IMR-90 (cell line): ENCODE results near the gene ST8SIA6. TPM values are rescaled to one million over a fixed set of nuclear protein-coding genes. Genes with fewer than 3 reads are reported as not detected.

Experiments
- ATAC-seq: fragments of 200-7000 bp; cut with Tn5 transposase; 2 replicates; pipeline ENCODE4 v1.9.1; 2020; ENCODE audit warnings: low read depth, mild to moderate bottlenecking, moderate library complexity
- BruUV-seq: library from RNA; stranded (reverse); fragments of 400-500 nt; replicated peaks from 2 replicates; lab custom pipeline; 2021; lab: Mats Ljungman, UMichigan
- CTCF ChIA-PET: fragments of 300-600 bp; formaldehyde crosslinking; extraction: SDS; loops from one replicate; lab custom pipeline; 2021; ENCODE audit warnings: antibody characterized with exemption; lab: Yijun Ruan, JAX
- POLR2A ChIA-PET: fragments of 300-600 bp; sonication (Branson Sonifier 250); formaldehyde crosslinking; loops from one replicate; lab custom pipeline; 2022; ENCODE audit warnings: antibody characterized with exemption; ENCODE audit not compliant: unreplicated experiment; lab: Charles Lee
- DNase-seq: peaks from one replicate; pipeline ENCODE4 v3.0.0; 2013
- H2AFZ ChIP-seq: replicated peaks from 2 replicates; pipeline ENCODE3; 2013; ENCODE audit warnings: low read length, mild to moderate bottlenecking; ENCODE audit not compliant: poor library complexity
- H2AK5ac ChIP-seq: 2 replicates; pipeline ENCODE4 v1.6.1; 2013; ENCODE audit warnings: low read depth, low read length, inconsistent platforms
- H2AK9ac ChIP-seq: replicated peaks from 2 replicates; pipeline ENCODE3; 2013; ENCODE audit warnings: mild to moderate bottlenecking, low read depth, low read length, moderate library complexity; ENCODE audit not compliant: poor library complexity
- H2BK120ac ChIP-seq: 2 replicates; pipeline ENCODE4 v1.6.1; 2013; ENCODE audit warnings: low read depth, low read length, inconsistent platforms
- H2BK15ac ChIP-seq: 3 replicates; pipeline ENCODE4 v1.6.1; 2013; ENCODE audit warnings: low read depth, low read length, inconsistent platforms
- H2BK20ac ChIP-seq: 2 replicates; pipeline ENCODE4 v1.6.1; 2013; ENCODE audit warnings: low read depth, mild to moderate bottlenecking, inconsistent platforms, low read length, moderate library complexity
- H2BK5ac ChIP-seq: 2 replicates; pipeline ENCODE4 v1.6.1; 2013; ENCODE audit warnings: mild to moderate bottlenecking, low read depth, low read length, inconsistent platforms; ENCODE audit not compliant: poor library complexity, severe bottlenecking
- H3K14ac ChIP-seq: replicated peaks from 2 replicates; pipeline ENCODE4 v1.6.1; 2013; ENCODE audit warnings: low read depth, low read length, inconsistent platforms
- H3K18ac ChIP-seq: 2 replicates; pipeline ENCODE4 v1.6.1; 2013; ENCODE audit warnings: low read depth, low read length, control low read depth
- H3K23ac ChIP-seq: 2 replicates; pipeline ENCODE4 v1.6.1; 2013; ENCODE audit warnings: low read depth, low read length, inconsistent platforms
- H3K27ac ChIP-seq: 2 replicates; pipeline ENCODE4 v1.5.1; 2013; ENCODE audit warnings: mild to moderate bottlenecking, control low read depth, low read length; ENCODE audit not compliant: insufficient read depth
- H3K27me3 ChIP-seq: 2 replicates; pipeline ENCODE4 v1.6.1; 2013; ENCODE audit warnings: low read length; ENCODE audit not compliant: control insufficient read depth, insufficient read depth
- H3K36me3 ChIP-seq: 2 replicates; pipeline ENCODE4 v1.6.1; 2013; ENCODE audit warnings: low read length, mixed read lengths; ENCODE audit not compliant: control insufficient read depth, insufficient read depth
- H3K4ac ChIP-seq: 2 replicates; pipeline ENCODE4 v1.6.1; 2013; ENCODE audit warnings: low read depth, low read length, inconsistent platforms
- H3K4me1 ChIP-seq: 2 replicates; pipeline ENCODE4 v1.6.1; 2013; ENCODE audit warnings: low read length, mixed read lengths; ENCODE audit not compliant: control insufficient read depth, insufficient read depth
- H3K4me2 ChIP-seq: 2 replicates; pipeline ENCODE4 v1.6.1; 2013; ENCODE audit warnings: low read depth, mild to moderate bottlenecking, control low read depth, low read length, moderate library complexity
- H3K4me3 ChIP-seq: 2 replicates; pipeline ENCODE4 v1.5.1; 2013; ENCODE audit warnings: low read depth, mild to moderate bottlenecking, control low read depth, low read length, moderate library complexity; ENCODE audit not compliant: insufficient read depth
- H3K56ac ChIP-seq: 2 replicates; pipeline ENCODE4 v1.6.1; 2013; ENCODE audit warnings: low read length, inconsistent platforms; ENCODE audit not compliant: insufficient read depth; ENCODE audit errors: extremely low read depth
- H3K79me1 ChIP-seq, 2 experiments: 2 replicates each; pipeline ENCODE4 v1.6.1; 2013; ENCODE audit warnings: low read length in 2 of 2, inconsistent platforms in 1 of 2, low read depth in 1 of 2
- H3K9ac ChIP-seq: 2 replicates; pipeline ENCODE4 v1.6.1; 2013; ENCODE audit warnings: low read depth, low read length, control low read depth
- H3K9me1 ChIP-seq: 2 replicates; pipeline ENCODE4 v1.6.1; 2013; ENCODE audit warnings: low read length, inconsistent platforms; ENCODE audit not compliant: insufficient read depth
- H3K9me3 ChIP-seq: 2 replicates; pipeline ENCODE4 v1.6.1; 2013; ENCODE audit warnings: low read length; ENCODE audit not compliant: control insufficient read depth, insufficient read depth
- H4K20me1 ChIP-seq: 2 replicates; pipeline ENCODE4 v1.6.1; 2013; ENCODE audit warnings: low read length, inconsistent platforms; ENCODE audit not compliant: insufficient read depth
- H4K5ac ChIP-seq: 2 replicates; pipeline ENCODE4 v1.6.1; 2013; ENCODE audit warnings: mild to moderate bottlenecking, low read depth, low read length, control low read depth
- H4K8ac ChIP-seq, 2 experiments: 2 replicates each; pipeline ENCODE4 v1.6.1; 2013; ENCODE audit warnings: low read depth in 2 of 2, low read length in 2 of 2, control low read depth in 1 of 2, inconsistent platforms in 1 of 2
- H4K91ac ChIP-seq: 2 replicates; pipeline ENCODE4 v1.6.1; 2013; ENCODE audit warnings: low read depth, low read length, inconsistent platforms; ENCODE audit not compliant: insufficient read depth
- CEBPB ChIP-seq: IDR thresholded peaks from 2 replicates; pipeline ENCODE4 v1.6.1; 2012; ENCODE audit warnings: low read depth, low read length, improper control_type of control experiment
- CHD1 ChIP-seq: IDR thresholded peaks from 2 replicates; pipeline ENCODE4 v1.6.1; 2012; ENCODE audit warnings: low read depth, low read length, improper control_type of control experiment
- FOS ChIP-seq: fragments of 150-350 bp; IDR thresholded peaks from 2 replicates; pipeline ENCODE4 v1.6.1; 2016; ENCODE audit warnings: low read depth, low read length
- MAFK ChIP-seq: IDR thresholded peaks from 2 replicates; pipeline ENCODE4 v1.6.1; 2012; ENCODE audit warnings: low read depth, low read length, improper control_type of control experiment
- MXI1 ChIP-seq: IDR thresholded peaks from 2 replicates; pipeline ENCODE4 v1.6.1; 2012; ENCODE audit warnings: low read depth, mild to moderate bottlenecking, low read length, moderate library complexity, borderline replicate concordance
- RAD21 ChIP-seq: IDR thresholded peaks from 2 replicates; pipeline ENCODE4 v1.6.1; 2012; ENCODE audit warnings: low read length, improper control_type of control experiment
- USF2 ChIP-seq: fragments of 150-350 bp; IDR thresholded peaks from 2 replicates; pipeline ENCODE4 v1.6.1; 2017; ENCODE audit warnings: mild to moderate bottlenecking, antibody characterized with exemption, low read length, low read depth
- WGBS, 2 experiments: methylation state at CpG; one replicate each; pipeline versions ENCODE4 v1.1.5 to v1.1.7; 2013; ENCODE audit warnings: missing lambda C conversion rate in 2 of 2; ENCODE audit not compliant: insufficient read length in 1 of 2; ENCODE audit errors: extremely low coverage in 2 of 2; 5-methylcytosine and 5-hydroxymethylcytosine counted together
- dilution Hi-C: fragments of 300-500 bp; cut with HindIII; formaldehyde crosslinking; loops from one replicate; pipeline ENCODE4 v1.14.3; 2018; ENCODE audit warnings: low sequenced_read_pairs; ENCODE audit not compliant: unreplicated experiment
- in situ Hi-C: fragments of 300-500 bp; cut with MboI; formaldehyde crosslinking; loops from 3 replicates; pipeline ENCODE4 v1.14.3; 2019; ENCODE audit warnings: low sequenced_read_pairs, inconsistent platforms, mixed read lengths
- intact Hi-C: fragments of 100-400 bp; cut with micrococcal nuclease; formaldehyde crosslinking; loops from 2 replicates; pipeline ENCODE4 v1.10.0; 2022
- polyA plus RNA-seq, 3 experiments: library from polyadenylated mRNA; depleted of rRNA; stranded (reverse); fragments of >200 nt; gene quantifications; 2 replicates each; pipeline ENCODE4 v1.2.3, GENCODE V29; 2012; ENCODE audit warnings: low replicate concordance in 1 of 3
- total RNA-seq: library from RNA; depleted of rRNA; stranded (reverse); fragments of >200 nt; gene quantifications from 2 replicates; pipeline ENCODE4 v1.2.3, GENCODE V29; 2012
- TF ChIP-seq, protein P1 (sequence below): conservative IDR thresholded peaks from 2 replicates; pipeline ENCODE4 v1.5.1; 2012; ENCODE audit warnings: mild to moderate bottlenecking, low read depth, low read length, improper control_type of control experiment

Gene ST8SIA6
- total and polyA plus RNA-seq, 2 of the 4 experiments (the other 2 are of a cell fraction) = 0.10 to 0.18 TPM

- no peak overlapping the region for H2AFZ ChIP-seq
- H3K4me2 ChIP-seq = no peak overlapping the region
- no peaks in the 10 kb centered on the region for H3K9me3 ChIP-seq
- in situ Hi-C loops = loop anchor here (5.0 kb wide), 1 partner anchor 600 kb away; no protein-coding TSS in a partner anchor
- no peak for TF ChIP-seq RAD21
- TF ChIP-seq CEBPB = no peak
- TF ChIP-seq USF2 = no peak
- no peak for TF ChIP-seq MAFK
- TF ChIP-seq, protein P1, sequence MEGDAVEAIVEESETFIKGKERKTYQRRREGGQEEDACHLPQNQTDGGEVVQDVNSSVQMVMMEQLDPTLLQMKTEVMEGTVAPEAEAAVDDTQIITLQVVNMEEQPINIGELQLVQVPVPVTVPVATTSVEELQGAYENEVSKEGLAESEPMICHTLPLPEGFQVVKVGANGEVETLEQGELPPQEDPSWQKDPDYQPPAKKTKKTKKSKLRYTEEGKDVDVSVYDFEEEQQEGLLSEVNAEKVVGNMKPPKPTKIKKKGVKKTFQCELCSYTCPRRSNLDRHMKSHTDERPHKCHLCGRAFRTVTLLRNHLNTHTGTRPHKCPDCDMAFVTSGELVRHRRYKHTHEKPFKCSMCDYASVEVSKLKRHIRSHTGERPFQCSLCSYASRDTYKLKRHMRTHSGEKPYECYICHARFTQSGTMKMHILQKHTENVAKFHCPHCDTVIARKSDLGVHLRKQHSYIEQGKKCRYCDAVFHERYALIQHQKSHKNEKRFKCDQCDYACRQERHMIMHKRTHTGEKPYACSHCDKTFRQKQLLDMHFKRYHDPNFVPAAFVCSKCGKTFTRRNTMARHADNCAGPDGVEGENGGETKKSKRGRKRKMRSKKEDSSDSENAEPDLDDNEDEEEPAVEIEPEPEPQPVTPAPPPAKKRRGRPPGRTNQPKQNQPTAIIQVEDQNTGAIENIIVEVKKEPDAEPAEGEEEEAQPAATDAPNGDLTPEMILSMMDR = no peak
- TF ChIP-seq FOS = no peak
- no peak for TF ChIP-seq CHD1
- no peak for TF ChIP-seq MXI1
- POLR2A ChIA-PET = no interaction called here
- H2AK9ac ChIP-seq = no peak overlapping the region
- no CpG with 5 or more reads among the region's 3 CpGs for WGBS, 2 experiments
- no peak overlapping the region for H4K8ac ChIP-seq
- CTCF ChIA-PET = no interaction called here
- peaks cover 20% of the 10 kb centered on the region for H3K27me3 ChIP-seq
- H4K5ac ChIP-seq = no peak overlapping the region
- no peak overlapping the region for H2BK15ac ChIP-seq
- H2BK120ac ChIP-seq = no peak overlapping the region
- dilution Hi-C loops = no loop called here
- H3K14ac ChIP-seq = no peak overlapping the region
- no peak overlapping the region for H3K56ac ChIP-seq
- H3K79me1 ChIP-seq = no peaks in the 10 kb centered on the region
- H3K18ac ChIP-seq = no peak overlapping the region
- no peak for ATAC-seq
- H3K4me3 ChIP-seq = no peak overlapping the region
- H3K9ac ChIP-seq = no peak overlapping the region
- H3K36me3 ChIP-seq = no peaks in the 10 kb centered on the region
- no peak for DNase-seq
- no peak overlapping the region for H2BK5ac ChIP-seq
- BruUV-seq = no TSS peak
- H3K9me1 ChIP-seq = no peaks in the 10 kb centered on the region
- intact Hi-C loops = loop anchor here (10.0 kb wide), 1 partner anchor 152 kb away; no protein-coding TSS in a partner anchor
- peaks cover 1% of the 10 kb centered on the region; the same call in 1 of the 2 replicates for H3K4me1 ChIP-seq
- no peak overlapping the region for H3K4ac ChIP-seq
- H3K23ac ChIP-seq = no peak overlapping the region
- no peaks in the 10 kb centered on the region for H4K20me1 ChIP-seq
- H3K27ac ChIP-seq = no peak overlapping the region
- H2BK20ac ChIP-seq = no peak overlapping the region
- no peak overlapping the region for H2AK5ac ChIP-seq
- no peak overlapping the region for H4K91ac ChIP-seq
Observed at GRCh38 chr10:17427201-17427600, 27.2 kb downstream of the ST8SIA6 start.
